A673 (cell line): ENCODE measurements around the gene CD9.

Experiments used
- CTCF ChIP-seq: fragments of 300-800, 200-600 bp; sonication (generic); conservative IDR thresholded peaks from 2 replicates; pipeline ENCODE4 v1.5.1; 2017; ENCODE audit warnings: low read depth, mild to moderate bottlenecking, antibody characterized with exemption, low read length, moderate library complexity, mixed read lengths
- EZH2 ChIP-seq: fragments of 200-600 bp; sonication (generic); IDR thresholded peaks from 2 replicates; pipeline ENCODE4 v1.6.1; 2017; ENCODE audit warnings: borderline replicate concordance, low read depth, mild to moderate bottlenecking, mixed read lengths, antibody characterized with exemption, low read length; ENCODE audit not compliant: poor library complexity, severe bottlenecking

- no peak for TF ChIP-seq CTCF
- no peak for TF ChIP-seq EZH2
Observed at GRCh38 chr12:6241495-6241894, 41.3 kb downstream of the CD9 start.
